RWPE1 (cell line): ENCODE data around the gene JAKMIP2.

Experiments
- CTCF ChIA-PET: fragments of 350-600 bp; sonication (Branson Sonifier 250); formaldehyde crosslinking; extraction: SDS; loops from one replicate; lab custom pipeline; 2021; lab: Yijun Ruan, JAX
- POLR2A ChIA-PET: fragments of 400-600 bp; formaldehyde crosslinking; extraction: SDS; loops from one replicate; lab custom pipeline; 2020; ENCODE audit warnings: antibody characterized with exemption; ENCODE audit not compliant: low non-redundant PET; lab: Yijun Ruan, JAX
- DNase-seq: peaks from one replicate; pipeline ENCODE4 v3.0.0; 2012; ENCODE audit warnings: low spot score
- H3K27ac ChIP-seq: fragments of 450-650 bp; 2 replicates; pipeline ENCODE4 v1.5.1; 2017
- CTCF ChIP-seq: fragments of 450-650 bp; conservative IDR thresholded peaks from 2 replicates; pipeline ENCODE4 v1.5.1; 2017; ENCODE audit warnings: low read depth, mild to moderate bottlenecking

The JAKMIP2 gene

DNA sequence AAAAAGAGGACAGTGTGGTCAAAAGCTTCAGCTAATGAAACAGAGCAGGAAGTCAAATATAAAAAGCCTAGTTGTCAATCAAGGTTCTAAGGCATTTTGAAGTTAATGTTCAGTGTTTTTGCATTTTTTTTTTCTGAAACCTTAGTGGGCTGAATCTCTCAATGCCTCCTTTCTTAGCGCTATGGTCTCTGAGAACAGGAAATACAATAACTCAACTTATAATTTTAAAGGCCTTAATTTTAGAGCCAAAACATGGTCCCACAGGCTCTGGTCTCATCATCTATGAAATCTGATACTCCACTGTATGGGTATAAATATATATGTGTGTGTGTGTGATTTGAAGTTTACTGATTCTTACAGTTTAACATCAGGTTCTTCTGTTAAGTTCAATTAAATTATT is 209.3 kb downstream of the JAKMIP2 start:
- POLR2A ChIA-PET = no interaction called here
- H3K27ac ChIP-seq = no peak overlapping the region
- CTCF ChIA-PET = interaction anchor here (0.6 to 1.3 kb wide), 2 partner anchors 19 to 1484 kb away, joined by 3 to 5 read pairs; no protein-coding TSS in a partner anchor
- TF ChIP-seq CTCF = no peak
- DNase-seq = no peak

GRCh38 chr5:147568710-147569406 is 213.7 kb downstream of the JAKMIP2 start:
- CTCF ChIA-PET = interaction anchor here (0.6 to 1.4 kb wide), 2 partner anchors 10 to 21 kb away, joined by 3 to 5 read pairs; no protein-coding TSS in a partner anchor
- POLR2A ChIA-PET = no interaction called here
- no peak for DNase-seq
- H3K27ac ChIP-seq = no peak overlapping the region
- TF ChIP-seq CTCF = no peak

GRCh38 chr5:147567917-147568598 is 214.5 kb downstream of the JAKMIP2 start:
- ChIA-PET CTCF (no interaction called here), POLR2A (no interaction called here)
- DNase-seq = peak; percentile 35
- no peak overlapping the region for H3K27ac ChIP-seq
- no peak for TF ChIP-seq CTCF

- CTCF ChIA-PET = no interaction called here
- POLR2A ChIA-PET = no interaction called here
- no peak for TF ChIP-seq CTCF
- H3K27ac ChIP-seq = no peak overlapping the region
- peak; percentile 50 for DNase-seq
Observed at GRCh38 chr5:147565524-147565923, 217.0 kb downstream of the JAKMIP2 start.

GRCh38 chr5:147564124-147564486 is 218.4 kb downstream of the JAKMIP2 start:
- no peak overlapping the region for H3K27ac ChIP-seq
- ChIA-PET CTCF (no interaction called here), POLR2A (no interaction called here)
- no peak for TF ChIP-seq CTCF
- no peak for DNase-seq

DNA sequence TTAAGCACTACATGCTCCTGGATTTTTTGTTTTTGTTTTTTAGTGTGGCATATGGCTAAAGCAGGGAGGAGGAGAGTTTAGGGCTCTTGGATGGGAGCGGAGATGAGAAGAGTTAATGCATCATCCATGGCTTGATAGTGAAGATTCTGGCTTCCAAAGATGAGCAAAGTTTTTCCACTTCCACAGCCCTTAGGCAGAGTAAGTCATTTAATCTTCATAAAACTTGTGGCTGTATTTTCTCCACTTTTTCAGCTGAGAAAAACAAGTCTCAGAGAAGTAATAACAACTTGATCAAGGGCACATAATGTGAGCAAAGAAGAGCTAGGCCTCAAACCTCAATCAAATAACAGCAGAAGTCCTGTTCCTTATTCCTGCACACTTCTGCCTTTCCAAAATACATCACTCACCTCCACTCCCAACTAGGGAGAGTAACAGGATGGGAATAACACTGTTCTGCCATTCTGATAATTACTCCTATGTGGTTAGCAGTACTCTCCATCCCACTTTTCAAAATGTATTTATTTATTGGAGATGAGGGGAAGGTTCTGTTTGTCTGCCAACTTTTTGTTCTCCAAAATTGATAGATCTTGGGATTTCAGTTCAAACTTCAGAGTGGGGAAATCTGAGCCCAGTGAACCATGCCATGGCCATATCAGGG is 218.9 kb downstream of the JAKMIP2 start:
- ChIA-PET CTCF (no interaction called here), POLR2A (no interaction called here)
- no peak overlapping the region for H3K27ac ChIP-seq
- no peak for DNase-seq
- TF ChIP-seq CTCF = no peak
